Tibial nerve (tissue), 4 donors: ENCODE results near the gene GNA12. TPM values are rescaled to one million over a fixed set of nuclear protein-coding genes. Genes with fewer than 3 reads are reported as not detected.

Experiments used
- DNase-seq, 2 donors: peaks; one replicate each; pipeline ENCODE4 v3.0.0-alpha.2; 2019; ENCODE audit warnings: low spot score in 2 of 2
- H3K27ac ChIP-seq, 4 donors: fragments of 200-600 bp; sonication (generic) in 3 of 4; one replicate each; pipeline ENCODE4 v1.5.1; 2017 to 2019; ENCODE audit warnings: mild to moderate bottlenecking in 1 of 4
- H3K27me3 ChIP-seq, 2 donors: fragments of 200-600 bp; sonication (generic) in 1 of 2; one replicate each; pipeline versions ENCODE4 v1.5.1 to v1.6.0; 2017 to 2019
- H3K36me3 ChIP-seq, 3 donors: fragments of 200-600 bp; sonication (generic); one replicate each; pipeline ENCODE4 v1.5.1; 2018 to 2019
- H3K4me1 ChIP-seq, 4 donors: fragments of 200-600 bp; sonication (generic) in 3 of 4; one replicate each; pipeline ENCODE4 v1.5.1; 2017 to 2019
- H3K4me3 ChIP-seq, 4 donors: fragments of 200-600 bp; sonication (generic) in 3 of 4; one replicate each; pipeline ENCODE4 v1.5.1; 2017 to 2019; ENCODE audit warnings: mild to moderate bottlenecking in 1 of 4, moderate library complexity in 1 of 4
- H3K9me3 ChIP-seq, 4 donors: fragments of 200-600 bp; sonication (generic) in 3 of 4; one replicate each; pipeline ENCODE4 v1.5.1; 2017 to 2019
- CTCF ChIP-seq, 5 experiments: fragments of 200-600 bp in 3 of 5; fragments of 450-650 bp in 2 of 5; sonication (generic) in 3 of 5; IDR thresholded peaks; one replicate each; pipeline ENCODE4 v1.5.1; 2016 to 2019; ENCODE audit warnings: antibody characterized with exemption in 5 of 5, mild to moderate bottlenecking in 3 of 5, moderate library complexity in 2 of 5
- EP300 ChIP-seq, 2 donors: sonication (generic); formaldehyde crosslinking; IDR thresholded peaks; one replicate each; pipeline ENCODE4 v1.6.1; 2017; ENCODE audit warnings: antibody characterized with exemption in 2 of 2, mild to moderate bottlenecking in 1 of 2
- POLR2A ChIP-seq, 2 donors: fragments of 450-650 bp; IDR thresholded peaks; one replicate each; pipeline ENCODE4 v1.6.1; 2017; ENCODE audit warnings: antibody characterized with exemption in 2 of 2, mild to moderate bottlenecking in 2 of 2, moderate library complexity in 2 of 2
- WGBS, 2 donors: methylation state at CpG; one replicate each; pipeline ENCODE4 v1.1.5; 2018; 5-methylcytosine and 5-hydroxymethylcytosine counted together
- total RNA-seq, 4 donors: library from RNA; depleted of rRNA; stranded (reverse); fragments of >200 nt; gene quantifications; one replicate each; pipeline ENCODE4 v1.1.0, GENCODE V29; 2016

Gene GNA12
- total RNA-seq, 4 donors from 2014 or later: 21.3 to 36.0 (median 29.4) TPM

- Histone ChIP-seq H3K4me1 (peaks cover 0 to 10% (median 0%) of the 10 kb centered on the region in 4 donors), H3K4me3 (no peak overlapping the region), H3K36me3 (no peaks in the 10 kb centered on the region), H3K27ac (no peak overlapping the region), H3K9me3 (no peaks in the 10 kb centered on the region), H3K27me3 (no peaks in the 10 kb centered on the region)
- TF ChIP-seq POLR2A (IDR thresholded peaks at IDR 0.05) (no peak), EP300 (IDR thresholded peaks at IDR 0.05) (no peak), CTCF (IDR thresholded peaks at IDR 0.05) (no peak)
- WGBS, 2 donors: 56 to 76% methylated on average over 10 of the region's 10 CpGs
- no peak for DNase-seq
Measured at GRCh38 chr7:2873146-2873545, 29.0 kb upstream of the GNA12 start.

GRCh38 chr7:2872296-2872874, 28.3 kb upstream of the GNA12 start:
- Histone ChIP-seq H3K27ac (no peak overlapping the region), H3K9me3 (no peaks in the 10 kb centered on the region), H3K4me1 (peaks cover 0 to 10% (median 0%) of the 10 kb centered on the region in 4 donors), H3K27me3 (no peaks in the 10 kb centered on the region), H3K4me3 (no peak overlapping the region), H3K36me3 (no peaks in the 10 kb centered on the region)
- no peak for TF ChIP-seq CTCF (IDR thresholded peaks at IDR 0.05)
- TF ChIP-seq POLR2A (IDR thresholded peaks at IDR 0.05): no peak
- no peak for TF ChIP-seq EP300 (IDR thresholded peaks at IDR 0.05)
- 91 to 95% methylated on average over 10 of the region's 10 CpGs for WGBS, 2 donors
- no peak for DNase-seq

DNA sequence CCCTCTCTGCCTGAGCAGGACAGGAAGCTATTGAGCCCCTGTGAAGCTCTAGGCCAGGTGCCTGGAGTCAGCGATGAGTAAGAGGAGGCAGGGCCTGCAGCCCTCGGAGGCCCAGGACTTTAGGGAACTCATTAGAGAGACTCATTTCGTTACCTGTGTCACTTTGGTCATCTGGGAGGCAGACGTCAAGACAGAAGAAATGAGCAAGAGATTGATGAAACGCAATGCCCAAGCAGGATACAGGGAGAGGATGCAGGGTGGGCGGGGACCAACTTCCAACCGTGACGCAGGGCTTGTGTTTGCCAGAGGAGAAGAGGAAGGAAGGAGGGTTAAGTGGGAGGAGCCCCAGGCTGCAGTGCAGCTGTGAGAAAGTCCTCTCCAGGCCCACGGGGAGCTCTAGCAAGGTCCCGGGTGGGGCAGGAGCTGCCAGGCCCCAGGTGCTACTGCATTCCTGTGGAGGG, 26.4 kb upstream of the GNA12 start:
- Histone ChIP-seq H3K36me3 (no peaks in the 10 kb centered on the region), H3K27ac (peak overlapping the region in 1 of 4 donors; percentile 26), H3K4me3 (peak overlapping the region in 2 of 4 donors; percentile 6 to 9), H3K27me3 (no peaks in the 10 kb centered on the region), H3K4me1 (peaks cover 0 to 10% (median 0%) of the 10 kb centered on the region in 4 donors), H3K9me3 (no peaks in the 10 kb centered on the region)
- 18 to 26% methylated on average over 10 of the region's 10 CpGs for WGBS, 2 donors
- no peak for TF ChIP-seq CTCF (IDR thresholded peaks at IDR 0.05)
- no peak for TF ChIP-seq EP300 (IDR thresholded peaks at IDR 0.05)
- TF ChIP-seq POLR2A (IDR thresholded peaks at IDR 0.05): no peak
- DNase-seq: peak in 1 of 2 donors; percentile 54

DNA sequence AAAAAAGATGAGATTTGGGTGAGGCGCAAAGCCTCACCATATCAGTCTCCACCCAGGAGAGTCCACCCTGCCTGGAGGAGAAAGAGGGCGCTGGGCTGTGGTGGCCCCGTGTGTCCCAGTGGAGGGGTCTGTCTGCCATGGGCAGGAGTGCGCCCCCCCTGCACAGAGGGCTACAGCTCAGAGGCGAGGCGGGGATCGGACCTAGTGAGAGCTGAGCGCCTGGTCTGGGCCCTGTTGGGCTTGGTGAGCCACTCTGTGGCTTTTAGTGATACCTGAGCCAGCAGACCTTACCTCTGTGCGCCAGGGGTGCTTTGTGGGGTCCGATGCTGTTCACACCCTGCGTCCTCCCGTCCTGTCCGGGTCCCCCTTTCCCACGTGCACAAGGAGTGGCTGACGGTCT, 25.9 kb upstream of the GNA12 start:
- Histone ChIP-seq H3K4me3 (peak overlapping the region in 2 of 4 donors; percentile 6 to 9), H3K9me3 (no peaks in the 10 kb centered on the region), H3K27ac (peak overlapping the region in 1 of 4 donors; percentile 26), H3K36me3 (no peaks in the 10 kb centered on the region), H3K4me1 (peaks cover 0 to 10% (median 2%) of the 10 kb centered on the region in 4 donors), H3K27me3 (no peaks in the 10 kb centered on the region)
- TF ChIP-seq EP300 (IDR thresholded peaks at IDR 0.05): no peak
- no peak for TF ChIP-seq POLR2A (IDR thresholded peaks at IDR 0.05)
- no peak for TF ChIP-seq CTCF (IDR thresholded peaks at IDR 0.05)
- DNase-seq: no peak
- WGBS, 2 donors: 78 to 89% methylated on average over 14 to 15 of the region's 15 CpGs

DNA sequence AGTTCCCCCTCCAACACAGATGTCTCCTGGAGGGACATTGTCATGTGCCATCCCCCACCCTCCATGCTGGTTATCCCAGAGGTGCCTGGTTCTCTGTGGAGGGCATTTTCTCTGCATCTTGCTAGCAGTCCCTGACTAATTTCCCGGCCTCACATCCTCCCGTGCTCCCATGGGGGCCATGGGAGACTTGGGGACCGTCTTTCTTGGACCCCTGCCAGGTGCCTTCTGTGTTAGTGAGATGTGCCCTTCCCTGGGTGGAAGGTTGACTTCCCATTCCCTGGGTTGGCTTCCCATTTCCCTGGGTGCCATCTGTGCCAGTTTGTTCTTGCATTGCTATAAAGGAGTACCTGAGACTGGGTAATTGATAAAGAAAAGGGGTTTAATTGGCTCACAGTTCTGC, 22.5 kb upstream of the GNA12 start:
- WGBS, 2 donors: 25 to 28% methylated on average over 3 of the region's 3 CpGs
- no peak for DNase-seq
- H3K4me1 ChIP-seq: peaks cover 0 to 29% (median 25%) of the 10 kb centered on the region in 4 donors
- H3K4me3 ChIP-seq: no peak overlapping the region
- no peaks in the 10 kb centered on the region for H3K9me3 ChIP-seq
- H3K27ac ChIP-seq: no peak overlapping the region
- no peaks in the 10 kb centered on the region for H3K36me3 ChIP-seq
- TF ChIP-seq EP300 (IDR thresholded peaks at IDR 0.05) (no peak), CTCF (IDR thresholded peaks at IDR 0.05) (no peak), POLR2A (IDR thresholded peaks at IDR 0.05) (no peak)
- H3K27me3 ChIP-seq: no peaks in the 10 kb centered on the region
